NCI-H524 (cell line): ENCODE data around the gene ERC2.
A peak's percentile ranks its signal among the peaks of the same experiment; 100 is the strongest.
"Not testable (repeated sequence)": the region's sequence is repeated elsewhere in the genome, so short reads cannot be mapped to it uniquely, and the experiment has no call there.

ENCODE experiments used
- DNase-seq, 2 experiments: peaks; one replicate each; lab custom pipeline; 2025; lab: John Stamatoyannopoulos, UW

Gene ERC2

DNA sequence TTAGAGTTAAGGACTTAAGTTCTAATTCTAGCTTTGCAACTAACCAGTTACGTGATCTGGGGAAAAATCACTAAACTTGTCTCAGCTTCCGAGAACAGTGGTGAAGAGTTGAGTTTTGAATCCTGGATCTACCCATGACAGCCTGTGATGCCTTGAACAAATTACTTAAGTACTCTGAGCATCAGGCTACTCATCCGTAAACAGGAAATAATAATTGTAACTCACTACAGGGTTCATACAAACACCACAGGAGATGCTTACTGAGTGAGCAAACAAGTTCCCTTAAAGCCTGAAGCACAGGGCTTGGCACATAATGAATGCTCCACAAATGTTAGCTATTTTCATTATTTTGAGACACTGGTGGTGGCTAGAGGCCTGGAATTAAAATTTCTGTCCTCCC, 158.8 kb downstream of the ERC2 start:
- no peak for DNase-seq

DNA sequence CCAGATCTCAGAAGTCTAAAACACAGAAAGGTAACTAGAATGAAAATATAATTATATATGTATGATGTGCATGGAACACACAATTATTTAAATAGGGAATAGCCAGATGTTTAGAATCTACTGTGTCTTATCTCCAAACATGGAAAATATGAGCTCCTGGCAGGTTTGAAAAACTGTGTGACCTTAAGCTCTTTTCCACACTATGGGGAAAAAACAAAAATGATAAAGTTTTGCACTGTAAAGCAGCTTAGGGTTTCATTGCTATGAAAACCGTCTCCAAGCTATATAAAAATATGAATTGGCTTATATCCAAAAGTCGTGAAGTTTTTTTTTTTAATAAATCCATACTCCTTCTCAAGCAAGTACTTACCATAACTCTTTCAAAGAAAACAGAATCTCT, 159.8 kb downstream of the ERC2 start:
- DNase-seq = no peak

DNA sequence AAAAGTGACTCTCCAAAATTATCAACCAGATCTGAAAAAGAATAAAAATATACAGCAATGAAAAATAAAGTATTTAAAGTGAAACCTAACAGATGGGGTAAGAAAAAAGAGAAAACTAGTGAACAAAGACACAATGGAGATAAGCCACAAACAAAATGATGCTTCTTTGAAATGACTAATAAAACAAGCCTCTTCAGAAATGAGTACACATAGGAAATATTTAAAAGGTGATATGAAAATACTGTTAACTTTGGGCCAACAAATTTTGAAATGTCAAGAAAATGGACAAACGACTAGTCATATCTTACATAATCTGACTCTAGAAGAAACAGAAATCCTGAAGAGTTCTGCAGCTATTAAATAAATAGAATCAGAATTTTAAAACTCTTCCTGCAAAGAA, 164.2 kb downstream of the ERC2 start:
- no peak for DNase-seq

DNA sequence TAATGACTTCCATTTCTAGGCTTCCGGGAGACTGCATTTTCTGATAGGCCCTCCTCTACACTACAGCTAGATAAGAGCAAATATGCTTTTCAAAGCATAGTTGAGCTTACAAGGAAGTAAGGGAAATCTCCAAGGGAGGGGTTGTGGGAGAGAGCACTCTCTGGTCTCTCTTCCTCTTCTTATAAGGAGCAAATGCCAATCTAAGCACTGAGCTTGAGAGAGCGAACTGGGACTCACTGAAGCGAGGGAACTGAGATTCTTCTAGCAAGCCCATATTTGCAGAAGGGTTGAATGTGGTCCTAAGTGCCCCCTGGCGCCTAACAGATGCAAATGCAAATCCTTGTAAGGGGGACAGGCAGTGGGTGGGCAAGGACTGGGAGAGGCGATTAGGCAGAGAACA, 164.8 kb downstream of the ERC2 start:
- peak; percentile 45 to 66 for DNase-seq

DNA sequence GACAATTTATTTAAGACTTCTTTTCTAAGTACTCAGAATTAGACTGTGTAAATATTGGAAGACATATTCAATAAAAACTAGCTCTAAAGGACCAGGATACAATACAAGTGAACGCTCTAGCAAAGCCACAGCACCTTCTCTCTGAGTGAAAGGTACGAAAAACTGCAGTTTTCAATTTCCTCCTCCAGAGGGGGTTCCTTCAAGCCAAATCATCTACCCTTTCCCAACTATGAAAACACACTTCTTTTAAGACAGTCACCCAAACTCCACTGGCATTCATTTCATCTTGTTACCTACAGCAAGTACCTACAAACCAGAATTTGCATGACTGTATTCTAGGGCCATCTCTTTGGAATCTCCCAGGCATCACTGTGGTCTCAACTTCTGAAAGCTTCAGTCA, 165.8 kb downstream of the ERC2 start:
- DNase-seq = peak in 1 of 2 experiments; percentile 24

DNA sequence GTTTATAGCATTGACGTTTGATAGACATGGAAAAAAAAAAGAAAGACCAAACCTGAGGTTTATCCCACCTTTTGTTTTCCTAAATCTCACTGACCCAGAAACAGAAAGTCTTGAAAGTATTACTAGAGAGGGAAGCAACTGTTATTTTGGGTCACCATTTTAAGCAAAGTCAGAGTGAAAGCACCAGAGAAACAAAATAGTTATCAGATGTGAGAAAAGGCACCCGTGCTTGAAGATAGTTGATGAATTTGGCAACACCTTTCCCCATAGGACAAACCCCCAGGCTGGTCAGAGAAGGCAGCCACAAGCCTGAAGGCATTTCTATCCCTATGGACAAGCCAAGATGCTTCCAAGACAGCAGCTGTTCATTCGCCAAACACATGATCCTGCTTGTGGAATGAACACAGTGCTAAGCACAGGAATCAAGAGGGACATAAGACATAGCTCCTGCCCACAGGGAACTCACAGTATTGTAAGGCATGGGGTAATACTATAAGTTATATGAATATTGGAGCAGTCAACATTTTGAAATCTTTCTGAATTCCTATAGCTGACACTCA, 170.9 kb downstream of the ERC2 start:
- no peak for DNase-seq

DNA sequence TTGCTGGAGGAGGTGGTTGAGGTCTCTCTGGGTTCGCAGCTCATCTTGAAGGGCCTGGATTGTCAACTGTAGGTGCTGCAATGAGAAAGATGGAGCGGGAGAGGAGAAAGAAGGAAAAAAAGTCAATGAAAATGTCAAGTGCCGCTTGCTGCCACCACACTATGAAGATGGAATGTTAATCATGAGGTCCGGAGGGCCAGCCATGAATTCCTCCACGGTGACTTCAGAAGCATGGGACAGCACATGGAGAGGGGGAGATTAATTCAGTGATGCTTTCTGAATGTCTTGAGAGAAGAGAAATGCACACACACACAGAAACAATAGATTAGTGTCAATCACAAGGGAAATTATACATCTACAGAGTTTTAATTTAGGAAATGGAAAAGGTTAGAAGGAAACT, 171.9 kb downstream of the ERC2 start:
- DNase-seq = no peak

DNA sequence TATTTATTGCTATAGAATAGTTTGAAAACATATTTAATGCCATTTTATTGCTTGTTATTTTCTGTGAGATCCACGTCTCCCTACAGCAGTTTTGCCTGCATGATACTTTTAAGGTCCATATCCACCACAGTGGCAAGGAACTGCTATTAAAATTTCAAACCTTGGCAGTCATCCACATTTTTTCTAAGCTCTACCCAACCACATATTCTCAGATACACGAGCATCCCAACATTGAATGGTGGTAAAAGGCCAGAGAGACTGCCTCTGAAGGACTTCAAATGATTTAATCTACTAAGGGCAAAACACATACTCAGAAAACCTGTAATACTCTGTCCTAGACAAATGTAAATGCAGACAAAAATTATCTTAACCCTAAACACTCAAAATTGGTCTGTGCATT, 173.1 kb downstream of the ERC2 start:
- DNase-seq = no peak

DNA sequence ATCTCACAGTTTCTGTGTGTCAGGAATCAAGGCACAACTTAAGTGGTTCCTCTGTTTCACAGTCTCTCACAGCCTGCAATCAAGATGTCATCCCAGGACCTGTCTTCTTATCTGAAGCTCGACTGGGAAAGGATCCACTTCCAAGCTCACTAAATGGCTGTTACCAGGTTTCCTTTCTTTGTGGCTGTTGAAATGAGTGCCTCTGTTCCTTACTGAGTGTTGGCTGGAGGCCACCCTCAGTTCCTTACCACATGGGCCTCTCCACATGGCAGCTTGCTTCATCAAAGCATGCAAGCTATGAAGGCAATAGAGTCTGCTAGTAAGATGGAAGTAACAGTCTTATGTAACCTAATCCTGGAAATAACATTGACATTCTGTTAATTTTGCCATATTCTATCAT, 174.0 kb downstream of the ERC2 start:
- no peak for DNase-seq

DNA sequence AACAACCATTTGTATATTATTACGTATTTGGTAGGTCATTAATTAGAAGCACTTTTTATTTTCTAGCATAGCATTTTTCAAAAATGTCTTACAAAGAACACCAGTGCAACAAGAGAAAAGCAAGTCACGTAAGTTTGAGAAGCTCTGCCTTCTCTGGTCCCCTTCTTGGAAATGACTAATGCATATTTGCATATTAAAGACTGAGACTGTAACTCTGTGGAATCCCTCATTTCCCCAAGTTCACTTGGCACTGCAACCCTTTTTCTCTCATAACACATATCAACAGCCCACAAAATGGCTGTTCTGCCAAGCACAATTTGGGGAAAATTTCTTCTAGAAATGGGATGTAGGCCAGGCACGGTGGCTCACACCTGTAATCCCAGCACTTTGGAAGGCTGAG, 176.3 kb downstream of the ERC2 start:
- no peak for DNase-seq

DNA sequence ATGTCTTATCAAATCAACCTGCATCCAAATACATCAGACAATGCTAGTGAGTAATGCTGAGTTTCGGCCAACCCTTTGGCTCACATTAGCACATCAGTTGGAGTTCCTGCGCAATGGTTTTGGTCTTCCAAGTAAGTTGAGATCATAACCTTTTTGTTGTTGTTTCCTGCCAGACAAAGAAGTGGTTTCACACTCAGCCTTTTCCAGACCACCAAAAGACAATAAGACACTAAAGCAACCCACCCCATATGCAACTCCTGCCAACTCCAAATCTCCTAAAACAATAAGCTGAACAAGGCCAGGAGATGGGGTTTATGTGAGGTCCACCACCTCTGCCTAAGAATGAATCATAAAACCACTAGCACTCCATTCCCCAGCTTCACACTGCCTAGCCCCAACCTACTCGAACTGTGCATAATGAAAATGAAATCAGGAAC, 177.0 kb downstream of the ERC2 start:
- no peak for DNase-seq

DNA sequence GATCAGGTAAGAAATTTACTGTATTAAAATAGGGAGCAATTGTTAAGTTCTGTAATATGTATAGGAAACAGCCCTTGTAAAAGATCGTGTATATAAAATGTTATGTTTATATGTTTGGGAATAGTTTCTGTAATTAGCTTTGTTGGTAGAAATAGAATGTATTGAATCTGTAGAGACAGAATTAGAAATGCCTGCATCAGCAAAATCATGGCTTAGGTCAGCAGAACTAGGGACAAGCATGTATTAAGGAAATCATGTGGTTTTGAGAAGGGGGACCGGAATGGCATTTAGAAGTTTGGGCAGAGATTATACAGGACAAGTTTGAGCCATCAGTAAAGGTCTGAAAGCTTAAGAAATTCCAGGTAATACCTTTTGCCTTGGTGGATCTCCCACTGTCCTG, 177.9 kb downstream of the ERC2 start:
- DNase-seq = no peak

DNA sequence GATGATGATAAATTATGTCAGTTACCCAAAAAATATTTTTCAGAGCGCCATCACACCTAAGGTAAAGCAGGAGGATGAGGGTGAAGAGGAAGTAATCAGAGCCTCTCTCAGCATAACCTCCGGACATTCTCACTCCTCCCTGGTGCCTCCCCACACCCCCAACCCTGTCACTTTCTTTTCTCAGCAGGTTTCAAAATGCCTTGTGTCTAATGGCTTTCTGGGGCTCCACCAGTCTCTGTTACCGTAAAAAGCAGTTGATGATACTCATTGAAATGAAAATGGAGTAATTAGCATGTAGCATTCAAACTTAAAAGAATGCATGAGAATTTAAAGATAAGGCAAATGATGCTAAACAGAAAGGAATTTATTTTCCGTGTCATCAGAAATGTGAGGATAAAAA, 180.0 kb downstream of the ERC2 start:
- DNase-seq = no peak

DNA sequence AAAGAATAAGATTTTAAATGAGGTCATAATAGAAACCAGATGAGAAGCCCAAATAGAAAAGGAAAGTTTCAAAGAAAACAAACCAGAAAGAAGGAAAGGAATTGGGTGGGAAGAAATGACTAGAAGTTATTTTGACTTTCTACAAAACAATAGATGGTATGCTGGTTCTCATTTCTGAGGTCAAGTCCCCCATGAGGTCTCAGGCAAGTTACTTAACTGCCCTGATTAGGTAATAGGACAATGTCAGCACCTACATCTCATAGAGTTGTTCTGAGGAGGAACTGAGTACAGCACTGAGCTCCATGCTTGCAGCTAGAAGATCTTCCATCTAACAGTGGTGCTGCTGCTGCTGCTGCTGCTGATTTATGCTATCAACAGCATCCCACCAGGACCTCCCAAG, 185.9 kb downstream of the ERC2 start:
- DNase-seq = no peak

DNA sequence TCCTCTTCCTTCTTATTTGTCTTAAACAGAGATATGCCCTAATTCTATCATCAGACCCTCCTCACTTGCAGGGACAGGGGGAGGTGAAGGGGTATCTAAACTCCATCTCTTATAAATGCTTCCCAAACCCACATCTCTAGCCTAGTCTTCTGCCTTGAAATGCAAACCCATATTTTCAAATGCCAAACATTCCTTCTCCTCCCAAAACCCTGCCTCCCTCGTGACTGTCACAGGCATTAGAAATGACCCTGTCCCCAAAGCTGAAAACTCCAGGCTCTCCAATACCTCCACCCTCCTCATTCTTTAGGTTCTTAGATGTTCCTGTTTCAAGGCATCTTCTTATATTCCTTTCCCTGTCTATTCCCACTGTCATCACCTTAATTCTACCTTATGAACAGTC, 191.0 kb downstream of the ERC2 start:
- DNase-seq = no peak

DNA sequence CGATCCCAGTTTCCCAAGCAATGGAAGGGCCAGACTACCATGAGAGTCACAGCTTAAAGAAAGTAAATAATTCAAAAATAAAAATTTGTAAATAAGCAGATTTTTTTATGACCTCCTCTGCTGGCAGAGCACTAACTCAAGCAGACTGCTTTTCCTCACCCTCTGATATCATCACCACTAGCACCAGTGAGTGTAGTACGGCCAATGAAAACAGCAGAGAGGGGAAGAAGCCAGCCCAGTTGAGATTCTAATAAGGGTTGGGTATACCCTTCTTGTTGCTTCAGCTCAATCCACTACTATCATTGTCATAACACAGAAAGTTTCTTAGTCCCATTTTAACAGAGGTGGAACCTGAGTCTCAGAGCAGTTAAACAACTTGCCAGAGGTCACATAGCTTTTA, 193.1 kb downstream of the ERC2 start:
- no peak for DNase-seq

DNA sequence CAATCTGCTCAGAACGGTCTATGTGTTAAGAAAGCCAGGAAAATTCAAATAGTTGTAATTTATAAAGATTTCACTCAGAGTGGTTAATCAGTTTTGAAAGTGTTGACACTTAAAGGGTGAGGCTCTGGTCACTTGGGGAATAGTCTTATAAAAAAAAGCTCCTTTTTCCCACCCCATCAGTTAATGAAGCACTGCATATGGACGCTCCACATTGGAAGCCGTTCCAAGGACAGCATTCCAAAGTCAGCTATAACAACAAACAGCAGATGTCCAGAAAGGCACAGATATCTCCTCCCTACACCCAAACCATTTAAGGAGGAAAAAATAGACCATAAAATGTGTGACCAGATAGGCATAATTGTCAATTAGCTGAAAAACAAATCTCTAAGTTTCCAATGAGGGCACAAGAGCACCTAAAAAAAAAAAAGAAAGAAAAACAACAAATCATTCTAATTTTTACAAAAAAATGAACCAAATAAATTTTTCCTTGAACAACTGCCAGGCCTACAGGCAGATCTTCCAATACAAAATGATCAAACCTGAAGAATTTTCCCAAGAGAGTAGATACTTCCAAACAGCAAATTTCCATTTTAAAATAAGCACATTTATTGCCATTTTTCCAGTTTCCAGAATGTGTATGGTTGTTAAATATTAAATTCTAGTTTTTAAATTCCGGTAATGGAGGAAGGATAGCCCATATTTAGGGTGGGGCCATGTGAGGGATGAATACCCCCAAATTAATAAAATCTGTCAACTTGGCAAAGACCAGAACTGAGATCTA, 198.3 kb downstream of the ERC2 start:
- DNase-seq = no peak

DNA sequence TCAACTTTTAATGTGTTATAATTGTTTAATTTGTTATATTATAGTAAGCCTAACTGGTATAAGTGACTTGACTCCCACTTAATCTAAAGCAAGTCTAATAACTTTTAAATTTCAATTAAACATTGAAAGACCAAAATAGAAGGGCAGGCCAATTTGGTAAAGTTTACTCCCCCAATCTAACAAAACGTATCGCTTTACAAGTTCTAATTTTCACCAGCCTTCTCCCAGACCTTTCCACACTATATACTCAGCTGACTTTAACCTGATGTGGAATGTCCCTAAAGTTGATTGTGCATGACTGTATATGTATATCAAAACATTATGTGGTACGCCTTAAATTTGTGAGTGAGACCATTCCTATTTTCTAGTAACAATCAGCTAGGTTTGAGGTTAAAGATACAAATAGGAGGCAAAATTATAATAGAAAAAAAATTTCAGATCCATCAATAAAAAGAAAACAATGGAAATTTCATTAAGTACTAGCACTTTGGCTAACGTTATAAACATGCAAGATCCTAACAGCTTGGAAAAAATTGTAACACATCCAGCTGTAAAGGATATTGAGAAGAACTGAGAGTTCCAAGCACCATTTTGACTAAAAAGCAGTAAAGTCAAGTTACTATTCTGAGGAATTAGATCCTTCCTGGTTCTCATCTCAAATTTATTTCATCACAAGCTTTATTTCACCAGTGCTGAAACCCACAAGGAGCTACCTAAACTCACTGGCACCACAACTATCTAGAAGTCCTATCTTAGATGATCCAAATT, 199.5 kb downstream of the ERC2 start:
- DNase-seq = no peak

DNA sequence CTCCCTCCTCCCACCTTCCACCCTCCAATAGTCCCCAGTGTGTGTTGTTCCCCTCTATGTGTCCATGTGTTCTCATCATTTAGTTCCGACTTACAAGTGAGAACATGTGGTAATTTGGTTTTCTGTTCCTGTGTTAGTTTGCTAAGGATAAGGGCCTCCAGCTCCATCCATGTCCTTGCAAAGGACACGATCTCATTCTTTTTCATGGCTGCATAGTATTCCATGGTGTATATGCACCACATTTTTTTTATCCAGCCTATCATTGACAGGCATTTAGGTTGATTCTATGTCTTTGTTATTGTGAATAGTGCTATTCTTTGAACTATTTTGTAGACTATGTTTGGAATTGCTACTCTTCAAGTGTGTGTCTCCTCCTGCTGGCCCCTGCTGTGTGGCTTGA, 206.4 kb downstream of the ERC2 start:
- DNase-seq = not testable (repeated sequence)

DNA sequence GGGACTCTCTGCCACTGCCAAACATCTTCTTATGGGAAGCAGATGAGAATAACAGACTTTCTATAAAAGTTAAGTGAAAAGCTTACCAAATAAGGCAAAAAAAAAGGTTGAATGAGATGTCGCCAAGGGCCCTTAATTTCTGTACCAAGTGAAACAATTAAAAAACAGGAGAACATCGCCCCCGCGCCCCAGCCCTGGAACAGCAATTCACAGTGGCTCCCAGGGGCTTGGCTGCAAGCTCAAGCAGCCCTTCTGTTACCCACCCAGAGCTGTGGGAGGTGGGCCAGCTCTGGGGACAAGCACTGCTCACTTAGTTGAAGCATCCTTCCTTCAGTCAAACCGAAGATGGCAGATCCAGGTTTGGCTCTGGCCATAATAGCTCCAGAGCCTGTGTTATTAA, 208.0 kb downstream of the ERC2 start:
- DNase-seq = no peak

DNA sequence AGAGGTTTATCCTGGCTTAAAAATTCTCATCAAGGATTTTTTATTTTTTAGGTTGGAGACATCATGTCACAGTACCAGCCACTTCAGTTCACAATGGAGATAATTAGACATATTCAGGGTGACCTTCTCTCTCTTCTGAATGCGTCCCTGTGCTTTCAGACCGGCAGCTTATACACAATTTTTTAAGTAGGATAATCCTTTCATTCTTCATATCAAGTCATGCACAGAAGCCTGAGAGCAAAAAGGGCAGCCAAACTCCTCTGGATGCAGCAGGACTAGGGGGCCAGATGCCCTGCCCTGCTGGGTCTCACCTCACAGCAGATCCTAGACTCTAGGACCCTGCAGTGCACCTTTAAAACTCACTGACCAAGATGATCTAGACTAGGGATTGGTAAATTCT, 210.4 kb downstream of the ERC2 start:
- peak in 1 of 2 experiments; percentile 10 for DNase-seq

DNA sequence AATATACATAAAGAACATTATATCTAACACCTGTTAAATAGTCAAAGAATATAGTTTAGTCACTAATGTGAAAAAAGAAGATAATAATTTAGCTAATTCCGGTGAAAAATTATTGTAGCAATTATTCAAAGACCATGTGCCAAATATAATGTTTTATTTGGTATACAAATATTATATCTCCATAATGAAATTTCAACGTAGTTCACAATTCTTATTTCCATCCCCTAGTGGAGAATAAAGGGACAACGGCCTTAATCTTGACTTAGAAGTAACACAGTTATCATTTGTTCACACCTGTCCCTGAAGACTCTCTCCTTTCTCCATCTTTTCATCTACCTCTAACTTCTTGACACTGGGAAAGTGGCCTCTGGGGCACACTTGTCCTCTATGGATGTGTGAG, 213.4 kb downstream of the ERC2 start:
- no peak for DNase-seq

DNA sequence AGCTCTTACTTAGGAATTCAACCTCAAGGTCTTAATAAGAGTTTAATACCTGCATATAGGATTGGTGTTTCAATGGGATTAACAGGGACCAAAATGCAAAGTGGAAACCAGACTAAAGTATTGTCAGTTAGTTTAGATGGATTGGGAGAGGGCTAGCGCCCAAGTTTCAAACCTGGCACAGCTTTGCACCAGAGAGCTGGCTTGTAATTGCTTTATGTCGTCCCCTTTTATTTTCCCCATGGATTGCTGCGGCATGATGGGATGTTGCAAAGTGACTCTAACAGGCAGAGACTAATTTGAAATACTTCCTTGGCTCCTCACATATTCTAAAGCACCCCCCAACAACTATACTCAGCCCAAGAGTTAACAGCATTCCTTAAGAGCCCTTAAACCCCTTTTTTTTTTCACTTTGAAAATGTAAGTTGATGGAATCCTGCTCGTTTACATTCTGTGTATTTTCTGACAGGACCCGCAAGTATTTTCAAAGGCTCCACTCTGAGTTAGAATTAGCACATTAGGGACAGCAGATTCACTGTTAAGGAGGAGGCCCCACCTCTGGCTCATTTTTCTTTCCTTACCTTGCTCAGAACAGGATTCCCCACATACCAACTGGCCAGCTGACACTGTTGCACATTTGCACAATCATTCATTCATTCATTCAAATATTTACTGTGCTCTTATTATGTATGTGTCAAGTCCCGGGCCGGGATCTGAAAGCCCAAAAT, 214.2 kb downstream of the ERC2 start:
- no peak for DNase-seq
